ENCODE data around the gene CFAP92. TPM values are rescaled to one million over a fixed set of nuclear protein-coding genes. Genes with fewer than 3 reads are reported as not detected.
A peak's percentile ranks its signal among the peaks of the same experiment; 100 is the strongest.

Gene CFAP92
- total and polyA plus RNA-seq, 7 donors: under 0.01 to 1.2 (median 0.61) TPM; not detected in 2

GRCh38 chr3:129018271-129018670 is 24.4 kb upstream of the CFAP92 start:
- DNase-seq: no peak
- intact Hi-C loops (cut with DNase I): no loop called here

DNA sequence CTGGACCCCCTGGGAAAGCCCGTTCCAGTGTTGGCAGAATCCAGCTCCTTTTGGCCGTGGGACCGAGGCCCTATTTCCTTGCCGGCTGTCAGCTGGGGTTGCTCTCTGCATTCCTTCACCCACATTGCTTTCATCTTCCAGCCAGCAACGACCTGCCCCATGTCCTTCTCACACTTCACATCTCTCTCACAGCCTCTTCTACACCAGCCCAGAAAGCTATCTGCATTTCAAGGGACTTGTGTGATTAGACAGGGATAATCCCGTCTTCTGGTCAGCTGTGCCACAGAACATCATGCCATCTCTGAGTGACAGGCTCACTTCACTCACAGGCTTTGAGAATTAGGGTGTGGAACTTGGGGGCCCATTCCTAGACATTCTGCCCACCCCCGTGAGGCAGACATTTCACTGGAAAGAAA is 23.6 kb upstream of the CFAP92 start:
- Histone ChIP-seq H3K4me3 (no peak overlapping the region), H3K27ac (peak overlapping the region; percentile 47 to 69 (median 56)), H3K36me3 (no peaks in the 10 kb centered on the region), H3K27me3 (no peaks in the 10 kb centered on the region), H3K4me1 (peaks cover 0 to 21% (median 8%) of the 10 kb centered on the region in 4 donors), H3K9me3 (no peaks in the 10 kb centered on the region)
- WGBS, 2 donors: 39 to 49% methylated on average over 7 of the region's 7 CpGs
- DNase-seq: no peak
- intact Hi-C loops (cut with DNase I): no loop called here
- TF ChIP-seq POLR2A (IDR thresholded peaks at IDR 0.05) (no peak), POLR2AphosphoS5 (IDR thresholded peaks at IDR 0.05) (no peak), EP300 (IDR thresholded peaks at IDR 0.05) (no peak)
- TF ChIP-seq, protein P1, sequence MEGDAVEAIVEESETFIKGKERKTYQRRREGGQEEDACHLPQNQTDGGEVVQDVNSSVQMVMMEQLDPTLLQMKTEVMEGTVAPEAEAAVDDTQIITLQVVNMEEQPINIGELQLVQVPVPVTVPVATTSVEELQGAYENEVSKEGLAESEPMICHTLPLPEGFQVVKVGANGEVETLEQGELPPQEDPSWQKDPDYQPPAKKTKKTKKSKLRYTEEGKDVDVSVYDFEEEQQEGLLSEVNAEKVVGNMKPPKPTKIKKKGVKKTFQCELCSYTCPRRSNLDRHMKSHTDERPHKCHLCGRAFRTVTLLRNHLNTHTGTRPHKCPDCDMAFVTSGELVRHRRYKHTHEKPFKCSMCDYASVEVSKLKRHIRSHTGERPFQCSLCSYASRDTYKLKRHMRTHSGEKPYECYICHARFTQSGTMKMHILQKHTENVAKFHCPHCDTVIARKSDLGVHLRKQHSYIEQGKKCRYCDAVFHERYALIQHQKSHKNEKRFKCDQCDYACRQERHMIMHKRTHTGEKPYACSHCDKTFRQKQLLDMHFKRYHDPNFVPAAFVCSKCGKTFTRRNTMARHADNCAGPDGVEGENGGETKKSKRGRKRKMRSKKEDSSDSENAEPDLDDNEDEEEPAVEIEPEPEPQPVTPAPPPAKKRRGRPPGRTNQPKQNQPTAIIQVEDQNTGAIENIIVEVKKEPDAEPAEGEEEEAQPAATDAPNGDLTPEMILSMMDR (IDR thresholded peaks at IDR 0.05): no peak

More at GRCh38 chr3:129018271-129018670, 24.4 kb upstream of the CFAP92 start:
- no peaks in the 10 kb centered on the region for H3K27me3 ChIP-seq
- peaks cover 0 to 21% (median 8%) of the 10 kb centered on the region in 4 donors for H3K4me1 ChIP-seq
- 60 to 63% methylated on average over 2 of the region's 2 CpGs for WGBS, 2 donors
- no peaks in the 10 kb centered on the region for H3K9me3 ChIP-seq
- peak overlapping the region in 2 of 4 donors; percentile 47 to 69 for H3K27ac ChIP-seq
- H3K36me3 ChIP-seq: no peaks in the 10 kb centered on the region
- TF ChIP-seq, protein P1 (IDR thresholded peaks at IDR 0.05): no peak
- no peak for TF ChIP-seq EP300 (IDR thresholded peaks at IDR 0.05)
- no peak for TF ChIP-seq POLR2A (IDR thresholded peaks at IDR 0.05)
- no peak for TF ChIP-seq POLR2AphosphoS5 (IDR thresholded peaks at IDR 0.05)
- no peak overlapping the region for H3K4me3 ChIP-seq

DNA sequence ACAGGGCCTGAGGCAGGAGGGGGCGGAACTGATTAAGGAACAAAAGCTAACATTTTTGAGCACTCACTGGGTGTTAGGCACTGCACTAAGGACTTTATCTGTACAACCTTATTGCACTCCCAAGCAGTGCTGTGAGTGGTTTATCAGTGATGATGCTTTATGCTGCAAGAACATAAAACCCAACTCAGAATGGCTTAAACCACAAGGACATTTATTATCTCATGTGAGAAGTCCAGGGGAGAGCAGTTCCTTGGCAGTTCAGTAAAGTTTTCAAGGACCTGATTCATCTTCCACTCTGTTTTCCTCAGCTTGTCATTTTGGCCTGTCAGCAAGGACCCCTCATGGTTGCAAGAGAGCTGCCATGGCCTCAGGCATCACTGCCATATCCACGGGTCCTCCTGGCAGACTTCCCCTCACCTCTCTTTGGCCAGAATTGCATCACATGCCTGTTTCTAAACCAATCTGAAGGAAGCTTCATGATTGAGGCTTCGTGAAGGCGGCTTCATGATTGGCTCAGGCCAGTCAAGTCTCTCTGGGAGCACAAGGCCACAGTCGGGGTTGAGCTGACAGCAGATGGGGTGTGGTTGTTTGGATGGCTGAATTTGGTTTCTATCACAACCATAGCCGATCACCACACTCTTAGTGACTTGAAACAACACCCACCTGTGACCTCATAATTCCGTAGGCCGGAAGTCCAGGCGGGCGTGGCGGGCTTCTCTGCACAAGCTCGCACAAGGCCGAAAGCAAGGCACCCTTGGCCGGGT is 23.0 kb upstream of the CFAP92 start:
- Histone ChIP-seq H3K4me3 (no peak overlapping the region), H3K4me1 (peaks cover 0 to 21% (median 8%) of the 10 kb centered on the region in 4 donors), H3K9me3 (no peaks in the 10 kb centered on the region), H3K27me3 (no peaks in the 10 kb centered on the region), H3K36me3 (no peaks in the 10 kb centered on the region), H3K27ac (peak overlapping the region; percentile 47 to 69 (median 56))
- TF ChIP-seq POLR2AphosphoS5 (IDR thresholded peaks at IDR 0.05) (no peak), POLR2A (IDR thresholded peaks at IDR 0.05) (no peak), EP300 (IDR thresholded peaks at IDR 0.05) (no peak)
- TF ChIP-seq, protein P1 (IDR thresholded peaks at IDR 0.05): no peak
- no peak for DNase-seq
- 27 to 56% methylated on average over 14 of the region's 14 CpGs for WGBS, 2 donors
- intact Hi-C loops (cut with DNase I): no loop called here

DNA sequence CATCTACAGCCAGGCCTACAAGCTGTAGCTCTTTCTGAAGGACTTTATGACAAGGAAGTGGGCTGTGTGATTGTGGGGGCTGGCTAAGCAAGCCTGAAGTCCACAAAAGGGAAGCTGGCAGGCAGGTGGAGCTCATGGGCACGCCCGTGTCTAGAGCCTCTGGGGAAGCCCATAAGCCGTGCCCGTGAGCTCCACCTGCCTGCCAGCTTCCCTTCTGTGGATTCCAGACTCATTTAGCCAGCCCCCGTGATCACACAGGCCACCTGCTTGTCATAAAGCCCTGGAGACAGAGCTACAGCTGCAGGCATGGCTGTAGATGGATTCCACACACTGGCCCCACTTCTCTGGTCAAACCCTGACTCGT is 22.5 kb upstream of the CFAP92 start:
- H3K27ac ChIP-seq: peak overlapping the region; percentile 47 to 69 (median 56)
- H3K4me3 ChIP-seq: no peak overlapping the region
- WGBS, 2 donors: 5 to 20% methylated on average over 6 of the region's 6 CpGs
- H3K4me1 ChIP-seq: peaks cover 0 to 21% (median 8%) of the 10 kb centered on the region in 4 donors
- DNase-seq: no peak
- intact Hi-C loops (cut with DNase I): no loop called here
- TF ChIP-seq, protein P1 (IDR thresholded peaks at IDR 0.05): no peak
- TF ChIP-seq POLR2AphosphoS5 (IDR thresholded peaks at IDR 0.05): no peak
- TF ChIP-seq POLR2A (IDR thresholded peaks at IDR 0.05): no peak
- no peaks in the 10 kb centered on the region for H3K27me3 ChIP-seq
- no peaks in the 10 kb centered on the region for H3K36me3 ChIP-seq
- no peaks in the 10 kb centered on the region for H3K9me3 ChIP-seq

Measured in sigmoid colon (tissue), 7 donors.